ENCODE results near the gene PLEKHJ1. TPM values are rescaled to one million over a fixed set of nuclear protein-coding genes. Genes with fewer than 3 reads are reported as not detected.

PLEKHJ1 gene
- total and polyA plus RNA-seq, 12 donors = 18.1 to 89.5 (median 71.7) TPM

DNA sequence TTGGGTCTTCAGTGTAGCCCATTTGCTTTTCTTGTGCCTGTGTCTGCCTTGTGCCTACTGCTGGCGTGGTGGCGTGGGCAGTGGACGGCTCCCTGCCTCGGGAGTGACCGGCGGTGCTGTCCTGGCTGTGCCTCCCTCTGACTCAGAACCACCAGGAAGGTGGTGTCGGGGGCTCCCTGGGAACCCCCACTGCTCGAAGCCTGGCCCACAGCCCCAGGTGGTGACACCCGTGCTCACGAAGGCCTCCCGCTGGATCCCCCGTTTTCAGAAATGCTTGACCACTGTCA, 7.9 kb upstream of the PLEKHJ1 start:
- intact Hi-C loops (cut with DNase I) = no loop called here
- WGBS, 4 donors = 89 to 97% (median 92%) methylated on average over 5 to 12 of the region's 12 CpGs

DNA sequence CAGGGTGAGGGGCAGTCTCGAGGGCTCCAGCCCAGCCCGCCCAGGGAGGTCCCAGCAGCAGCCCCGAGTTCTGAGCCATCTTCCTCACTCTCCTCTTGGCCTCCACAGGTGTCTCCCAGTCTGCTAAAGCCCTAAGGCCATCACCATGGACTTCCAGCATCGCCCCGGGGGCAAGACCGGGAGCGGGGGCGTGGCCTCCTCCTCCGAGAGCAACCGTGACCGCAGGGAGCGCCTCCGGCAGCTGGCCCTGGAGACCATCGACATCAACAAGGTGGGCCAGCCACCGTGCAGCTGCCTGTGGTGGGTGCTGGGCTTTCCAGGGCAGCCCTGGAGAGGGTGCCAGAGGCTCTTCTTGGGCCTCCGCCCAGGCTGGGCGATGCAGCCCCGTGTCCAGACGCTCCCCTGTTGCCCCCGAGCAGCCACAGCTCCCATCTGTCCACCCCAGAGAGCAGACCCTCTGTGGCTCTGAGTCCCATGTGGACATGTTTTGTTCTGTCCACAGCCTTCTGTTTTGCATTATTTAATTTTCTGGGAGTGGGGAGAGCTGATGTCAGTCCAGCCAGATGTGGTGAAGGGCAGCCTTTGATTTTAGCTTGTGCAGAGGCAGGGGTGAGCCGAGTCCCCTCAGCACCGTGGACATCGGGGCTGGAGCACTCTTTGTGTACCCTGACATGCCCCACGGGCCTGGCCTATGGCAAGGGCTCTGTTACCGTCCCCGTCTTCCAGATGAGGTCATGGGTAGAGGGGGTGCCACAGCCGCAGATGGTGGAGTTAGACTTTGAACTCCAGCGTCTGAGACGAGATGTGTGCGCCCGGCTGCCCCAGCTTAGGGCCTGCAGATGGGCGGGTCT, 7.4 kb upstream of the PLEKHJ1 start:
- DNase-seq = no peak
- Histone ChIP-seq H3K9me3 (replicated peaks in 1 of 3) (no peaks in the 10 kb centered on the region), H3K4me1 (replicated peaks in 1 of 2) (peaks cover 12 to 25% of the 10 kb centered on the region in 2 donors), H3K36me3 (replicated peaks in 1 of 2) (peaks cover 0 to 48% of the 10 kb centered on the region in 2 donors), H3K27me3 (no peaks in the 10 kb centered on the region), H3K4me3 (no peak overlapping the region), H3K27ac (no peak overlapping the region)
- 84 to 89% (median 87%) methylated on average over 17 to 32 of the region's 32 CpGs for WGBS, 4 donors
- no peak for TF ChIP-seq POLR2A (IDR thresholded peaks at IDR 0.05)
- TF ChIP-seq, protein P1, sequence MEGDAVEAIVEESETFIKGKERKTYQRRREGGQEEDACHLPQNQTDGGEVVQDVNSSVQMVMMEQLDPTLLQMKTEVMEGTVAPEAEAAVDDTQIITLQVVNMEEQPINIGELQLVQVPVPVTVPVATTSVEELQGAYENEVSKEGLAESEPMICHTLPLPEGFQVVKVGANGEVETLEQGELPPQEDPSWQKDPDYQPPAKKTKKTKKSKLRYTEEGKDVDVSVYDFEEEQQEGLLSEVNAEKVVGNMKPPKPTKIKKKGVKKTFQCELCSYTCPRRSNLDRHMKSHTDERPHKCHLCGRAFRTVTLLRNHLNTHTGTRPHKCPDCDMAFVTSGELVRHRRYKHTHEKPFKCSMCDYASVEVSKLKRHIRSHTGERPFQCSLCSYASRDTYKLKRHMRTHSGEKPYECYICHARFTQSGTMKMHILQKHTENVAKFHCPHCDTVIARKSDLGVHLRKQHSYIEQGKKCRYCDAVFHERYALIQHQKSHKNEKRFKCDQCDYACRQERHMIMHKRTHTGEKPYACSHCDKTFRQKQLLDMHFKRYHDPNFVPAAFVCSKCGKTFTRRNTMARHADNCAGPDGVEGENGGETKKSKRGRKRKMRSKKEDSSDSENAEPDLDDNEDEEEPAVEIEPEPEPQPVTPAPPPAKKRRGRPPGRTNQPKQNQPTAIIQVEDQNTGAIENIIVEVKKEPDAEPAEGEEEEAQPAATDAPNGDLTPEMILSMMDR (IDR thresholded peaks at IDR 0.05) = no peak
- intact Hi-C loops (cut with DNase I) = no loop called here

More for the DNA sequence above, 7.9 kb upstream of the PLEKHJ1 start:
- Histone ChIP-seq H3K27me3 (no peaks in the 10 kb centered on the region), H3K4me3 (no peak overlapping the region), H3K4me1 (replicated peaks in 1 of 2) (peaks cover 12 to 25% of the 10 kb centered on the region in 2 donors), H3K9me3 (replicated peaks in 1 of 3) (no peaks in the 10 kb centered on the region), H3K36me3 (replicated peaks in 1 of 2) (peaks cover 0 to 48% of the 10 kb centered on the region in 2 donors), H3K27ac (no peak overlapping the region)
- no peak for TF ChIP-seq POLR2A (IDR thresholded peaks at IDR 0.05)
- TF ChIP-seq, protein P1 (IDR thresholded peaks at IDR 0.05) = no peak
- DNase-seq = no peak

DNA sequence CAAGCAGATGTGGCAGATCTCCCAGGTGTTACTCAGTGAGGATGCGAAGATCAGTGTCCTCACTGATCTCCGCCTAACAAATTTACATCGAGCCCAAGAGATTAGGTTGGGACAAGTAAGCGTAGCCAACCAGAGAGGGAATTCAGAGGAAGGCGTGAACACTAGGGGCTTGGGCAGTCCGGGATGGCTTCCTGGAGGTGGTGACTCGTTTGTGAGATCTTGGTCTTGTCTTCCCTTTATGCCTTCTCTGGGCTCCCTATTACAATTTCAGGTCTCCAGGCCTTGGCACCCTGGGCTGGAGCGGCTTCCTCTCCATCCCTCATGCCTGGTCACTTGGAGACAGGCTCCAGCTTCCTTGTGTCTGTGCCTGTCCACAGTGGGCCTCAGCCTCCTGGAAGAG, 6.7 kb upstream of the PLEKHJ1 start:
- peaks cover 0 to 47% of the 10 kb centered on the region in 2 donors for H3K36me3 ChIP-seq (replicated peaks in 1 of 2)
- no peak overlapping the region for H3K27ac ChIP-seq
- no peak overlapping the region for H3K4me3 ChIP-seq
- intact Hi-C loops (cut with DNase I) = no loop called here
- WGBS, 4 donors = 87 to 94% (median 90%) methylated on average over 6 to 8 of the region's 8 CpGs
- H3K4me1 ChIP-seq (replicated peaks in 1 of 2) = peaks cover 14 to 32% of the 10 kb centered on the region in 2 donors
- H3K9me3 ChIP-seq (replicated peaks in 1 of 3) = no peaks in the 10 kb centered on the region
- no peak for TF ChIP-seq POLR2A (IDR thresholded peaks at IDR 0.05)
- TF ChIP-seq, protein P1 (IDR thresholded peaks at IDR 0.05) = no peak
- no peaks in the 10 kb centered on the region for H3K27me3 ChIP-seq
- no peak for DNase-seq

DNA sequence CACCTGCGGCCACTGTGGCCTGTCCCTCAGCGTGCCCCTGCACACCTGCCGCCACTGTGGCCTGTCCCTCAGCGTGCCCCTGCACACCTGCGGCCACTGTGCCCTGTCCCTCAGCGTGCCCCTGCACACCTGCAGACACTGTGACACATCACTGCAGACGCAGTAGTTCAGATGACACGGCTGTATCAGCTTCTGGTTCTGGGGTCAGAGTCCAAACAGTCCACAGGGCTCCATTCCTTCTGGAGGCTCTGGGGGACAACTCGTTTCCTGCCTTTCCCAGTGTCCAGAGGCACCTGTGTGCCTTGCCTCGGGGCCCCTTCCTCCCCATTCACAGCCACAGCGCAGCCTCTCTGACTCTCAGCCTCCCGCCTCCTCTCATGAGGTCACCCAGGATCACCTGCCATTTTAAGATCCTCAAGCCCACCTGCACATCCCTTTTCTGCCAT, 6.0 kb upstream of the PLEKHJ1 start:
- H3K36me3 ChIP-seq (replicated peaks in 1 of 2) = peaks cover 0 to 40% of the 10 kb centered on the region in 2 donors
- H3K4me1 ChIP-seq (replicated peaks in 1 of 2) = peaks cover 21 to 38% of the 10 kb centered on the region in 2 donors
- H3K27me3 ChIP-seq = no peaks in the 10 kb centered on the region
- intact Hi-C loops (cut with DNase I) = no loop called here
- H3K27ac ChIP-seq = no peak overlapping the region
- H3K9me3 ChIP-seq (replicated peaks in 1 of 3) = no peaks in the 10 kb centered on the region
- no peak overlapping the region for H3K4me3 ChIP-seq
- DNase-seq = no peak
- WGBS, 4 donors = 85 to 97% (median 90%) methylated on average over 5 to 12 of the region's 12 CpGs
- TF ChIP-seq, protein P1 (IDR thresholded peaks at IDR 0.05) = no peak
- no peak for TF ChIP-seq POLR2A (IDR thresholded peaks at IDR 0.05)

Measured in adrenal gland (tissue), 12 donors.